ENCODE results near the gene RAB3A. TPM values are rescaled to one million over a fixed set of nuclear protein-coding genes. Genes with fewer than 3 reads are reported as not detected.

The RAB3A gene
- polyA plus RNA-seq, 1 experiment: 2.8 TPM

GRCh38 chr19:18225702-18226468, 22.0 kb upstream of the RAB3A start, which contains the start of gene PDE4C:
PDE4C (minus strand) TSS chr19:18226438; CDS start chr19:18226415, 23 bp downstream.
- CTCF ChIA-PET: no interaction called here
- TF ChIP-seq, protein P1, sequence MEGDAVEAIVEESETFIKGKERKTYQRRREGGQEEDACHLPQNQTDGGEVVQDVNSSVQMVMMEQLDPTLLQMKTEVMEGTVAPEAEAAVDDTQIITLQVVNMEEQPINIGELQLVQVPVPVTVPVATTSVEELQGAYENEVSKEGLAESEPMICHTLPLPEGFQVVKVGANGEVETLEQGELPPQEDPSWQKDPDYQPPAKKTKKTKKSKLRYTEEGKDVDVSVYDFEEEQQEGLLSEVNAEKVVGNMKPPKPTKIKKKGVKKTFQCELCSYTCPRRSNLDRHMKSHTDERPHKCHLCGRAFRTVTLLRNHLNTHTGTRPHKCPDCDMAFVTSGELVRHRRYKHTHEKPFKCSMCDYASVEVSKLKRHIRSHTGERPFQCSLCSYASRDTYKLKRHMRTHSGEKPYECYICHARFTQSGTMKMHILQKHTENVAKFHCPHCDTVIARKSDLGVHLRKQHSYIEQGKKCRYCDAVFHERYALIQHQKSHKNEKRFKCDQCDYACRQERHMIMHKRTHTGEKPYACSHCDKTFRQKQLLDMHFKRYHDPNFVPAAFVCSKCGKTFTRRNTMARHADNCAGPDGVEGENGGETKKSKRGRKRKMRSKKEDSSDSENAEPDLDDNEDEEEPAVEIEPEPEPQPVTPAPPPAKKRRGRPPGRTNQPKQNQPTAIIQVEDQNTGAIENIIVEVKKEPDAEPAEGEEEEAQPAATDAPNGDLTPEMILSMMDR (IDR thresholded peaks at IDR 0.05; ENCODE audit: low read depth, low read length): no peak
- no peak for DNase-seq (ENCODE audit: low read depth, low spot score)
- POLR2A ChIA-PET: interaction anchor here (0.7 kb wide), 1 partner anchor 8 kb away, joined by 4 read pairs; no protein-coding TSS in a partner anchor
- H3K9me3 ChIP-seq (ENCODE audit: control insufficient read depth, insufficient read depth, low read length): peaks cover 3% of the 10 kb centered on the region; the same call in 1 of the 2 replicates
- H3K27me3 ChIP-seq (ENCODE audit: control insufficient read depth, insufficient read depth, low read length): peaks cover 14% of the 10 kb centered on the region
- H3K27ac ChIP-seq (ENCODE audit: low read depth, low read length): no peak within 1 kb of the TSS
- H3K4me3 ChIP-seq (ENCODE audit: low read depth, low read length): no peak within 1 kb of the TSS

GRCh38 chr19:18225355-18225701, 21.5 kb upstream of the RAB3A start:
- no peak overlapping the region for H3K4me3 ChIP-seq (ENCODE audit: low read depth, low read length)
- peaks cover 3% of the 10 kb centered on the region; the same call in 1 of the 2 replicates for H3K9me3 ChIP-seq (ENCODE audit: control insufficient read depth, insufficient read depth, low read length)
- TF ChIP-seq, protein P1 (IDR thresholded peaks at IDR 0.05; ENCODE audit: low read depth, low read length): no peak
- peaks cover 9% of the 10 kb centered on the region for H3K27me3 ChIP-seq (ENCODE audit: control insufficient read depth, insufficient read depth, low read length)
- CTCF ChIA-PET: no interaction called here
- DNase-seq (ENCODE audit: low read depth, low spot score): no peak
- no peak overlapping the region for H3K27ac ChIP-seq (ENCODE audit: low read depth, low read length)
- POLR2A ChIA-PET: interaction anchor here (0.7 kb wide), 1 partner anchor 8 kb away, joined by 4 read pairs; no protein-coding TSS in a partner anchor

- DNase-seq (ENCODE audit: low read depth, low spot score): peak; percentile 99
- Histone ChIP-seq H3K27ac (ENCODE audit: low read depth, low read length) (peak overlapping the region; percentile 21), H3K9me3 (ENCODE audit: control insufficient read depth, insufficient read depth, low read length) (peaks cover 3% of the 10 kb centered on the region; the same call in 1 of the 2 replicates), H3K4me3 (ENCODE audit: low read depth, low read length) (peak overlapping the region; percentile 64), H3K27me3 (ENCODE audit: control insufficient read depth, insufficient read depth, low read length) (peaks cover 5% of the 10 kb centered on the region)
- TF ChIP-seq, protein P1 (IDR thresholded peaks at IDR 0.05; ENCODE audit: low read depth, low read length): no peak
- ChIA-PET POLR2A (interaction anchor here (0.6 to 2.3 kb wide), 6 partner anchors 17 to 75 kb away, joined by 3 to 10 read pairs (median 4); partner anchors contain the start of genes MPV17L2 and RAB3A), CTCF (interaction anchor here (0.5 to 2.3 kb wide), 7 partner anchors 16 to 118 kb away, joined by 3 to 19 read pairs (median 5); no protein-coding TSS in a partner anchor)
Observed at GRCh38 chr19:18224525-18225354, 20.9 kb upstream of the RAB3A start.

DNA sequence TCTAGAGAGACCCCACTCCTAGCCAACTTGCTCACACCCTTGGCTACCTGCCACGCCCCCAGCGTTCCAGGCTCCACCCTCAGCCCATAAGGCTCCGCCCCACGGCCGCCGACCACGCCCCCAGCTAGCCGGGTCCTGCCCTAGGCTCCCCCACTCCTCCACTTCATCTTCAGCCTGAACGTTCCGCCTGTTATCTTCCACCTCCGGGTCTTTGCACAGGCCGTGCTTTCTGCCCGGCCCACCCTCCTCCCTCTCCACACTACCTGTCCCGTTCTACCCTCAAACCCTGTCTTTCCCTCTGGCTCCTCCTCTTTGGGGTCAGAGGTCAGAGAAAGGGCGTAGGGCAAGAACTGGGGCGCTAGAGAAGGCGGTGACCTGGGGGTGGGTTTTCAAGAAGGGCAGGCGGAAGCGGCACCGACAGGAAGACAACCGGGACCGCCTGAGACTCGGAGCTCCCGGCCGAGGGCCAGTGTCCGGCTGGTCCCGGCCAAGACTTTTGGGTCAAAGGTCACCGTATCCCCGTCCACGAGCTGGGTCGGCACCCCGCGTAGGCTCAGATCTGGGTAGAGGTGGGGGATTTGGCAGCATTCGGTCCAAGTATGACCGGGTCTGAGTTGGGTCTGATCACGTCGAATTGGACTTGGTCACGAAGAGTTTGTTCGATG, 20.1 kb upstream of the RAB3A start:
- peak overlapping the region; percentile 64 for H3K4me3 ChIP-seq (ENCODE audit: low read depth, low read length)
- POLR2A ChIA-PET: interaction anchor here (0.6 to 2.3 kb wide), 6 partner anchors 16 to 75 kb away, joined by 3 to 10 read pairs (median 4); partner anchors contain the start of genes MPV17L2 and RAB3A
- CTCF ChIA-PET: interaction anchor here (0.5 to 2.3 kb wide), 8 partner anchors 16 to 117 kb away, joined by 3 to 19 read pairs (median 5); no protein-coding TSS in a partner anchor
- H3K9me3 ChIP-seq (ENCODE audit: control insufficient read depth, insufficient read depth, low read length): peaks cover 3% of the 10 kb centered on the region; the same call in 1 of the 2 replicates
- peaks cover 5% of the 10 kb centered on the region for H3K27me3 ChIP-seq (ENCODE audit: control insufficient read depth, insufficient read depth, low read length)
- TF ChIP-seq, protein P1 (IDR thresholded peaks at IDR 0.05; ENCODE audit: low read depth, low read length): no peak
- H3K27ac ChIP-seq (ENCODE audit: low read depth, low read length): no peak overlapping the region
- no peak for DNase-seq (ENCODE audit: low read depth, low spot score)

All from AG04450 (cell line).